IPS DF 4.7 (cell line): ENCODE measurements around the gene TMEM179B.
A peak's percentile ranks its signal among the peaks of the same experiment; 100 is the strongest.

ENCODE experiments used
- DNase-seq: peaks from one replicate; pipeline ENCODE4 v3.0.0-alpha.2; 2013; ENCODE audit warnings: low spot score; ENCODE audit errors: extremely low read depth

Gene TMEM179B

DNA sequence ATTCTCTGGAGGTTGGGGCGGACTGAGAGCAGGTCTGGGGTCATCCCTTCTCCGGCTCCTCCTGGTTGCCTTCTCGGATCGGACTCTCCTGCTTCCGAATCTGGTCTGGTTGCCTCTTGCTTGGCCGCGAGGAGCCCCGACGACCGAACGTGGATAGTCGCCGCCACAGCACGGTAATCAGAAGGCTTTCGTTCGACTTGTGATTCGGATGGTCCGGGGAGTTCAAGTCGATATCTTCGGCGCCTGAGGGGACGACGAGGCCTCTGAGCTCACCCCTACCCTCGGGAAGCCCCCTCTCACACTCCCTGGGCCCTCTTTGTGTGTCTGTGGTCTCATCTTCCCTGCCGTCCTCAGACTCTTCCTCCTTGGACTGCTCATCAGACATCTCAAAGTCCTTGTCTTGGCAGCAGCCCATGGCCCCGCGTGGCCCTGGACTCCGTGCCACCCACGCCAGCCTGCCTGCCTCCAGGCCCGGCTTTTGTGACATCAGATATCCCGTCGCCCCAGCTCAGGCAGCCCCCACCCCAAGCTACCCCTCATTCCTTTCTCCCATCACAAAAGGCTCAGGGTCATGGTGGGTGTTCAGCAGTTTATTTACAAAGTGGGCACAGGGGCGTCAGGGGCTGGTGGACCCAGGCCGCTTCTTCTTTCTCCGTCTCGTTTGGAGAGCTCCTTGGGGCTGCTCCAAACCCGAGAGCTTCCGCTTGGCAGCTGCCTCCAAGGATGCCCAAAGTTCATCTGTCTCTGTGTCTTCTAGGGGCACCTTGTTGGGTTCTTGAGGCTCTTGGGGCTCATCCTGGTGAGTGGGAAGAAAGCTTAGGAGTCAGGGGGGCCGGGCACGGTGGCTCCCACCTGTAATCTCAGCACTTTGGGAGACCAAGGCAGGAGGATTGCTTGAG lies 45.4 kb downstream of the TMEM179B start, which contains the start of gene TEX54:
TSS of gene TEX54 (minus strand) at position 506 of the 899 bp plus-strand sequence.
- DNase-seq, result no peak

DNA sequence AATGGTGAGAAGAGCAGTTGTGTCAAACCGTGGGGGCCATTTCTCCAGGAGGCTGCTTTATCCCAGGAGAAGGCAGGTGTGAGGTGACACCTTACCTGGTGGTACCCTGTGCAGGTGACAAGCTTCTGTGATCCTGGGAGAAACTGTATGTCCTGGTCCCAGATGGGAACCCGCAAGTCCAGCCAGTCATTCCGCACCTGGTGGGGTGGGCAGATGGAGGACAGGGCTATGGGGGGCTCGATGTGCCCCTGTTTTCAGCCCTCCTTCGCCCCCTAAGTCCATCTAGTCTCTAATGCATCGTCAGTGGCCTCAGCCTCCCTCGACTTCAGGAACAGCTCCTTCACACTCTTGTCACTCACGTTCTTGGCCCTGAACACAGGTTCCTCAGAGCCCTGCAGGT lies 48.1 kb downstream of the TMEM179B start:
- no peak for DNase-seq

GRCh38 chr11:62839050-62839945 lies 52.1 kb downstream of the TMEM179B start, which contains the start of gene WDR74:
WDR74 (minus strand) TSS chr11:62839590; CDS start chr11:62839570, 20 bp downstream.
- peak; percentile 74 for DNase-seq
